Parathyroid adenoma (tissue), 2 donors: ENCODE results near the gene PCYT2.

Experiments
- H2AFZ ChIP-seq: fragments of 300-600 bp; sonication (generic); one replicate; pipeline ENCODE4 v1.7.0; 2017; ENCODE audit warnings: antibody characterized with exemption, mild to moderate bottlenecking
- H3K27ac ChIP-seq: fragments of 300-600 bp; sonication (generic); one replicate; pipeline ENCODE4 v1.7.0; 2017
- H3K27me3 ChIP-seq: fragments of 300-600 bp; sonication (generic); one replicate; pipeline ENCODE4 v1.7.0; 2017; ENCODE audit warnings: low read length; ENCODE audit not compliant: control insufficient read depth, insufficient read depth
- H3K36me3 ChIP-seq: fragments of 300-600 bp; sonication (generic); one replicate; pipeline ENCODE4 v1.7.0; 2017; ENCODE audit warnings: low read length; ENCODE audit not compliant: control insufficient read depth, insufficient read depth
- H3K4me1 ChIP-seq: fragments of 300-600 bp; sonication (generic); one replicate; pipeline ENCODE4 v1.7.0; 2017; ENCODE audit warnings: control low read depth
- H3K4me2 ChIP-seq: fragments of 300-600 bp; sonication (generic); one replicate; pipeline ENCODE4 v1.7.0; 2017; ENCODE audit warnings: low read length
- H3K4me3 ChIP-seq: fragments of 300-600 bp; sonication (generic); one replicate; pipeline ENCODE4 v1.7.0; 2017; ENCODE audit warnings: low read depth, low read length
- H3K79me2 ChIP-seq: fragments of 300-600 bp; sonication (generic); one replicate; pipeline ENCODE4 v1.7.0; 2017; ENCODE audit warnings: control low read depth
- H3K9ac ChIP-seq: fragments of 300-600 bp; sonication (generic); one replicate; pipeline ENCODE4 v1.7.0; 2017; ENCODE audit warnings: mild to moderate bottlenecking
- H3K9me3 ChIP-seq: fragments of 300-600 bp; sonication (generic); one replicate; pipeline ENCODE4 v1.7.0; 2017; ENCODE audit warnings: low read length; ENCODE audit not compliant: control insufficient read depth
- CTCF ChIP-seq: fragments of 300-600 bp; sonication (generic); IDR thresholded peaks from one replicate; pipeline ENCODE4 v1.7.0; 2017; ENCODE audit warnings: antibody characterized with exemption, mild to moderate bottlenecking
- donor health status: primary hyperparathyroidism.

PCYT2 gene

GRCh38 chr17:81935709-81936084 lies 24.5 kb upstream of the PCYT2 start:
- no peak overlapping the region for H3K27ac ChIP-seq
- H3K4me2 ChIP-seq: no peak overlapping the region
- H3K9me3 ChIP-seq: no peaks in the 10 kb centered on the region
- H2AFZ ChIP-seq: no peak overlapping the region
- no peaks in the 10 kb centered on the region for H3K36me3 ChIP-seq
- no peaks in the 10 kb centered on the region for H3K27me3 ChIP-seq
- TF ChIP-seq CTCF: no peak
- H3K4me3 ChIP-seq: no peak overlapping the region
- H3K4me1 ChIP-seq: no peaks in the 10 kb centered on the region
- H3K79me2 ChIP-seq: no peaks in the 10 kb centered on the region
- no peak overlapping the region for H3K9ac ChIP-seq

GRCh38 chr17:81934850-81935708 lies 23.9 kb upstream of the PCYT2 start:
- H3K4me3 ChIP-seq: no peak overlapping the region
- H3K4me1 ChIP-seq: no peaks in the 10 kb centered on the region
- H3K79me2 ChIP-seq: no peaks in the 10 kb centered on the region
- no peaks in the 10 kb centered on the region for H3K27me3 ChIP-seq
- no peak overlapping the region for H3K4me2 ChIP-seq
- no peaks in the 10 kb centered on the region for H3K36me3 ChIP-seq
- H3K9ac ChIP-seq: no peak overlapping the region
- H3K27ac ChIP-seq: no peak overlapping the region
- no peak overlapping the region for H2AFZ ChIP-seq
- TF ChIP-seq CTCF: no peak
- no peaks in the 10 kb centered on the region for H3K9me3 ChIP-seq

DNA sequence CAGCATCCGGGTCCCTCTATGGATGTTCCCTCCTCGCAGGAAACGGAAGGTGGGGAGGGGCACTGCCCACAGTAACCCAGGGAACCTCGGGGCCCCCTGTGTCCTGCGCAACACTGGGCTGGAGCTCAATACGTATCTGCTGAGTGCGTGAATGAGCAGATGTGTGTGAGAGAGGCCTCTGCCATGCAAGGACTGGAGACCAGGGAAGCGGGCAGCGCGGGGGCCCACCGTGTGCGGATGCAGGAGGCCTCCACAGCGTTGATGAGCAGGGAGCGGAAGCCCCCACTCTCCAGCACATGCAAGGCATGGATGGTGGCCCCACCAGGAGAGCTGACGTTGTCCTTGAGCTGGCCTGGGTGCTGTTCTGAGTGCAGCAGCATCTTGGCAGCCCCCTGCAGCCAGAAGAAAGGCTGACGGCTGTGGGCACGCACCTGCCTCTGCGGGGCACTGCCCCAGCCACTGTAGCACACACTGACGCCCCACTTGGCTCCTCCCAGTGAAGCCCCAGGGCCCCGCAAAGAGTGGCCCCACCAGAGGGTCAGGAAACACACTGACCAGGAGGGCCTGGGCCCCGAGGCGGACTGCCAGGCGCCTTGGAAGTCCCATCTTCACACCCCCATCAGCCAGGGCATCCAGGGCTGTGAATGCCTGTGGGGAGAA lies 23.0 kb upstream of the PCYT2 start:
- no peaks in the 10 kb centered on the region for H3K27me3 ChIP-seq
- no peaks in the 10 kb centered on the region for H3K9me3 ChIP-seq
- H3K4me3 ChIP-seq: no peak overlapping the region
- H2AFZ ChIP-seq: no peak overlapping the region
- no peak overlapping the region for H3K4me2 ChIP-seq
- H3K4me1 ChIP-seq: no peaks in the 10 kb centered on the region
- H3K27ac ChIP-seq: no peak overlapping the region
- H3K36me3 ChIP-seq: no peaks in the 10 kb centered on the region
- no peaks in the 10 kb centered on the region for H3K79me2 ChIP-seq
- no peak overlapping the region for H3K9ac ChIP-seq
- no peak for TF ChIP-seq CTCF

DNA sequence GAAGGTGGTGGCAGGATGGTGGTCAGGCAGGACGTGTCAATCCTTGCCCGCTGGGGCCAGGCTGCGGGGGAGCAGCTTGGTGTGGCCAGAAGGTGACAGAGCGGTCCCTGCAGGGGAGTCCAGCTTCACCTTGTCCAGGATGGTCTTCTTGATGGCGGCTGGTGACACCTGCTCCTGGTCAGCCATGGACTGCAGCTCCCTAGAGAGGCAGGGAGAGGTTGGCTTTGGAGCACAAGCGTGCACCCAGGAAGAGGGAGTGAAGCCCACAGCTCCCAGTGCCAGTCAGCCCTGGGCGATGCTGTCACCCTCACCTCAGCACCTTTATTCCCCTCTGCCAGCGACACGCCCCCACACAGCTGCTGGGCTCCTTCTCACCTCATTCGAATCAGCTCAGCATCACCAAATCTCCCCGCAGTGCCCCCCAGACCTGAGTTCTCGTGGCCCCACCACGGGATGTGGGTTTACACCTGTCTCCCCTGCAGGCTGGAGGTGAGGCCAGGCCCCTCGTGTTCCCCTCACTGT lies 22.0 kb upstream of the PCYT2 start:
- no peaks in the 10 kb centered on the region for H3K9me3 ChIP-seq
- H3K27ac ChIP-seq: no peak overlapping the region
- peaks cover 2% of the 10 kb centered on the region for H3K4me1 ChIP-seq
- no peak overlapping the region for H3K4me3 ChIP-seq
- no peaks in the 10 kb centered on the region for H3K79me2 ChIP-seq
- H3K36me3 ChIP-seq: no peaks in the 10 kb centered on the region
- H3K9ac ChIP-seq: no peak overlapping the region
- no peaks in the 10 kb centered on the region for H3K27me3 ChIP-seq
- no peak overlapping the region for H3K4me2 ChIP-seq
- H2AFZ ChIP-seq: no peak overlapping the region
- no peak for TF ChIP-seq CTCF
